Gastrocnemius medialis (tissue), 4 donors: ENCODE measurements around the gene KRT36. TPM values are rescaled to one million over a fixed set of nuclear protein-coding genes. Genes with fewer than 3 reads are reported as not detected.

ENCODE experiments used
- ATAC-seq, 2 donors: fragments of 150-250 bp; one replicate each; pipeline ENCODE4 v1.9.1; 2016
- DNase-seq, 2 donors: peaks; one replicate each; pipeline ENCODE4 v3.0.0-alpha.2; 2019
- H3K27ac ChIP-seq, 4 donors: fragments of 200-600 bp; sonication (generic); 1 replicate in 1 of 4; 2 replicates in 3 of 4; pipeline ENCODE4 v1.5.1; 2016 to 2018; ENCODE audit warnings: mild to moderate bottlenecking in 2 of 4, moderate library complexity in 1 of 4
- H3K27me3 ChIP-seq, 3 donors: fragments of 200-600 bp; sonication (generic) in 2 of 3; 1 replicate in 1 of 3; 2 replicates in 2 of 3; pipeline versions ENCODE4 v1.5.1 to v1.6.0; 2016 to 2019; ENCODE audit warnings: mild to moderate bottlenecking in 1 of 3, moderate library complexity in 1 of 3
- H3K36me3 ChIP-seq, 2 donors: fragments of 200-600 bp; sonication (generic) in 1 of 2; one replicate each; pipeline ENCODE4 v1.5.1; 2017 to 2018
- H3K4me1 ChIP-seq, 2 donors: fragments of 200-600 bp; sonication (generic) in 1 of 2; one replicate each; pipeline ENCODE4 v1.5.1; 2016 to 2017; ENCODE audit warnings: mild to moderate bottlenecking in 2 of 2
- H3K4me3 ChIP-seq, 4 donors: fragments of 200-600 bp; sonication (generic) in 3 of 4; 1 replicate in 1 of 4; 2 replicates in 3 of 4; pipeline ENCODE4 v1.5.1; 2016 to 2019; ENCODE audit warnings: mild to moderate bottlenecking in 2 of 4
- H3K9me3 ChIP-seq, 3 donors: fragments of 200-600 bp; sonication (generic) in 2 of 3; 1 replicate in 1 of 3; 2 replicates in 2 of 3; pipeline ENCODE4 v1.5.1; 2016 to 2019
- CTCF ChIP-seq, 5 experiments: fragments of 450-650 bp in 3 of 5; fragments of 200-600 bp in 2 of 5; sonication (generic) in 2 of 5; IDR thresholded peaks in 4 of 5; conservative IDR thresholded peaks in 1 of 5; 1 replicate in 4 of 5; 2 replicates in 1 of 5; pipeline ENCODE4 v1.5.1; 2016 to 2019; ENCODE audit warnings: antibody characterized with exemption in 5 of 5, mild to moderate bottlenecking in 3 of 5, moderate library complexity in 3 of 5
- POLR2A ChIP-seq, 2 donors: fragments of 450-650 bp; IDR thresholded peaks; one replicate each; pipeline ENCODE4 v1.6.1; 2017; ENCODE audit warnings: antibody characterized with exemption in 2 of 2, mild to moderate bottlenecking in 2 of 2, moderate library complexity in 2 of 2
- in situ Hi-C, 4 donors: fragments of 200-750 bp; cut with MboI; loops; one replicate each; pipeline versions ENCODE4 v1.15.0 to v1.8.0; 2017; ENCODE audit warnings: low sequenced_read_pairs in 4 of 4
- intact Hi-C: fragments of 100-400 bp; cut with DNase I; formaldehyde crosslinking; loops from one replicate; pipeline ENCODE4 v1.15.1; 2023; ENCODE audit warnings: low total_unique reads
- total RNA-seq, 4 donors: library from RNA; depleted of rRNA; stranded (reverse); fragments of >200 nt; gene quantifications; one replicate each; pipeline versions ENCODE4 v1.1.0 to v1.2.3, GENCODE V29; 2016

Gene KRT36
- total RNA-seq, 4 donors from 2014 or later, result not detected

DNA sequence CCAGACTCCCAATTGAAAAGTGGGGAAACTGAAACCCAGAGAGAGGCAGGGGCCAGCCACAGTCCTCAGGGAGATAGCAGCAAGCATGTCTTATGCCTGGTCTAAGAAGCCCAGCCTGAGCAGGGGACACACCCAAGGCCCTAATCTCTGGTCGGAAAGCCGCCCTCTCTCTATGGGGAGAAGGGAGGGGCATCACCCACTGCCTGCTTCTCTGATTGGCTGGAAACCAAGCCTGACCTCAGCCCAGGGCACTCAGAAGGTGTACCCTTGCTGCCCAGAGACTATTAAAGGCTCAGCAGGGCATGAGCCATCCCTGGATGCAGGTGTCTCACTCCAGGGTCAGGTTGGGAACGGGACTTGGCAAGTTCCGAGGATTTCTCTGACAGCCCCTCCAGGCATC is 21.4 kb upstream of the KRT36 start:
- no peak for ATAC-seq
- TF ChIP-seq CTCF (IDR thresholded peaks at IDR 0.05 in 4 of 5, conservative IDR thresholded peaks at IDR 0.05 in 1 of 5) (no peak), POLR2A (IDR thresholded peaks at IDR 0.05) (no peak)
- intact Hi-C loops, result no loop called here
- no peak overlapping the region for H3K4me3 ChIP-seq
- H3K9me3 ChIP-seq, result no peaks in the 10 kb centered on the region
- no peaks in the 10 kb centered on the region for H3K27me3 ChIP-seq
- no peaks in the 10 kb centered on the region for H3K36me3 ChIP-seq
- no peak overlapping the region for H3K27ac ChIP-seq
- no peak for DNase-seq
- in situ Hi-C loops, result no loop called here
- no peaks in the 10 kb centered on the region for H3K4me1 ChIP-seq

DNA sequence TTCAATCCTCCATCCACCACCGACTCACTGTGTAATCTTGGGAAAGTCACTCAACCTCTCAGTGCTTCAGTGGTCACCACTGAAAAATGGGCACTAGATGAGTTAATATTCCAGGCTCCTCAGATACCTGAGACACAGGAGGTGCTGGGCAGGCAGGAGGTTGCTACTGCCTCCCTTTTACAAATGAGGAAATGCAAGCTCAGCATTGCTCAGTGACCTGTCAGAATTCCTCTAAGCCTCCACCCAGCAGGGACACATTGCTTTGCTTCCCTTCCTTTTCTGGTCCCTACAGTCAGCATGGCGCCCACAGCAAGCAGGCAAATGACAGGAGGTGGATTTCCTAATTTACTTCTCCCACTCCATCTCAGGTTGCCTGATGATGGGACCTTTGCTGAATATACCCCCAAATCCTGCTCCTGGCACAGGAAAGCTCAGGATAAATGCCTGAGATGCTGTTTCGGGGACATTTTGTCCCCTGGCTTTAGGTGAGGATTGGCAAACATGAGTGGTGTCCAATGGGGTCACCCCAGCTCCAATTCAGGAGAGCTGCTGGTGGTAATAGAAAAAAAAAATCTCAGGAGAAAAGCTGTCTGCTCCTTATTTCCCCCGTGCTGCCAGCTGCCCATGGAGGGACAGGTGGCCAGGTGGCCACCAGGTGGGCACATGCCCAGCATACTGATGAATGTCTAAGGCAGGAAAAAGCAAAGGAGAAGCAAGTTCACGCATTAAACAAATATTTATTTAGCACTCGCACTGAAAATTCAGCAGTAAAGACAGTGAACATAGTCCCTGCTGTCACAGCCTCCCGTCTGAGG is 20.7 kb upstream of the KRT36 start:
- TF ChIP-seq POLR2A (IDR thresholded peaks at IDR 0.05) (no peak), CTCF (IDR thresholded peaks at IDR 0.05 in 4 of 5, conservative IDR thresholded peaks at IDR 0.05 in 1 of 5) (no peak)

DNA sequence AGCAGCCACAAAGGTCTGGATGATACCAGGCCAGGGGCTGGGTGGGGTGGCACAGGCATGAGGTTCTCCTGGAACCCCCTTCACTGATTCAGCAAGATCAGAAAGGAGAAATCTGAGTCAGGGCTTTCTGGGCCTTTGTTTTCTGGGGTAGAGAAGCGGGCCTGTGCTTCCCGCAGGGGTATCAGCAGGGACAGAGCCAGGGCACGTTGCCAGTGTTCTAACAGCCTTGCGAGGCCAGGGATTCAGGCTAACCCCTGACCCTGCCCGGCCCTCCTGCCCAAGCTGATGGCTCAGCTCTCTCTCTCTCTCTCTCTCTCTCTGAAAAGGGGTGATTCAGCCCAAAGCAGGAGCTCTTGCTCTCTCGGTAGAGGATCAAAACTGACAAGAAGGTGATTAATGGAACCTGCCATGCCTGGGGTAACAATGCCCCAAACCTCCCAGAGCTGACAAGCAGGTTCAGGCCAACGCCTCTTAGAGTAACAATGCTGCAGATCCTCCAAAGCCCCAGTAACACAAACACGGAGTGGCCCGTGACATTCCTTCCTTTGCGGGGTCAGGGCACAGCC is 17.7 kb upstream of the KRT36 start:
- H3K4me1 ChIP-seq, result no peaks in the 10 kb centered on the region
- ATAC-seq, result no peak
- intact Hi-C loops (no loop called here), in situ Hi-C loops (no loop called here)
- DNase-seq, result no peak
- no peak overlapping the region for H3K27ac ChIP-seq
- H3K9me3 ChIP-seq, result no peaks in the 10 kb centered on the region
- no peaks in the 10 kb centered on the region for H3K27me3 ChIP-seq
- no peaks in the 10 kb centered on the region for H3K36me3 ChIP-seq
- TF ChIP-seq CTCF (IDR thresholded peaks at IDR 0.05 in 4 of 5, conservative IDR thresholded peaks at IDR 0.05 in 1 of 5) (no peak), POLR2A (IDR thresholded peaks at IDR 0.05) (no peak)
- H3K4me3 ChIP-seq, result no peak overlapping the region

More for the DNA sequence above, 20.7 kb upstream of the KRT36 start:
- DNase-seq (no peak), ATAC-seq (no peak)
- Histone ChIP-seq H3K27me3 (no peaks in the 10 kb centered on the region), H3K9me3 (no peaks in the 10 kb centered on the region), H3K27ac (no peak overlapping the region), H3K36me3 (no peaks in the 10 kb centered on the region), H3K4me3 (no peak overlapping the region), H3K4me1 (no peaks in the 10 kb centered on the region)
- in situ Hi-C loops (no loop called here), intact Hi-C loops (no loop called here)

GRCh38 chr17:41505809-41506767 is 16.4 kb upstream of the KRT36 start:
- Histone ChIP-seq H3K36me3 (no peaks in the 10 kb centered on the region), H3K9me3 (no peaks in the 10 kb centered on the region), H3K27ac (no peak overlapping the region), H3K27me3 (no peaks in the 10 kb centered on the region), H3K4me1 (no peaks in the 10 kb centered on the region), H3K4me3 (no peak overlapping the region)
- DNase-seq, result no peak
- ATAC-seq, result no peak
- in situ Hi-C loops (no loop called here), intact Hi-C loops (no loop called here)
- TF ChIP-seq POLR2A (IDR thresholded peaks at IDR 0.05) (no peak), CTCF (IDR thresholded peaks at IDR 0.05 in 4 of 5, conservative IDR thresholded peaks at IDR 0.05 in 1 of 5) (no peak)
